ENCODE results near the gene ROCK2.

- TF ChIP-seq CTCF (IDR thresholded peaks at IDR 0.05; ENCODE audit: low read depth, low read length, missing input control) (no peak), REST (IDR thresholded peaks at IDR 0.05) (no peak), MAX (IDR thresholded peaks at IDR 0.05) (no peak), RAD21 (IDR thresholded peaks at IDR 0.05) (no peak), YY1 (IDR thresholded peaks at IDR 0.05) (no peak), RXRA (IDR thresholded peaks at IDR 0.05) (no peak)
Observed at GRCh38 chr2:11288431-11288830, 56.0 kb downstream of the ROCK2 start.
